CD4-positive, alpha-beta T cell treated with Interleukin-2 at 100 ng/mL for 4 hours (primary cell): Measurements from ENCODE around the gene CPLX1.
A peak's percentile ranks its signal among the peaks of the same experiment; 100 is the strongest.
"Not testable (repeated sequence)": the region's sequence is repeated elsewhere in the genome, so short reads cannot be mapped to it uniquely, and the experiment has no call there.

Source experiments
- DNase-seq: peaks from one replicate; pipeline ENCODE4 v3.0.0-alpha.2; 2020; ENCODE audit warnings: low spot score

CPLX1 gene

GRCh38 chr4:791898-792625 is 33.9 kb downstream of the CPLX1 start:
- DNase-seq, result peak; percentile 19

GRCh38 chr4:791252-791897 is 34.6 kb downstream of the CPLX1 start:
- no peak for DNase-seq

- no peak for DNase-seq
These were observed 35.5 kb downstream of the CPLX1 start for GRCh38 chr4:790466-790820.

GRCh38 chr4:789571-790465 is 36.1 kb downstream of the CPLX1 start:
- DNase-seq, result no peak

GRCh38 chr4:788636-789297 is 37.2 kb downstream of the CPLX1 start:
- no peak for DNase-seq

GRCh38 chr4:788006-788635 is 37.8 kb downstream of the CPLX1 start:
- no peak for DNase-seq

- DNase-seq, result no peak
These were observed 38.4 kb downstream of the CPLX1 start for GRCh38 chr4:787561-787981.

- no peak for DNase-seq
These were observed 39.0 kb downstream of the CPLX1 start for GRCh38 chr4:786861-787300.

GRCh38 chr4:786074-786741 is 39.7 kb downstream of the CPLX1 start:
- no peak for DNase-seq

GRCh38 chr4:785332-786073 is 40.4 kb downstream of the CPLX1 start:
- DNase-seq, result no peak

GRCh38 chr4:784401-785331 is 41.3 kb downstream of the CPLX1 start:
- no peak for DNase-seq

GRCh38 chr4:781493-782216 is 44.3 kb downstream of the CPLX1 start:
- DNase-seq, result peak; percentile 99

GRCh38 chr4:780716-781492 is 45.0 kb downstream of the CPLX1 start:
- no peak for DNase-seq

- DNase-seq, result not testable (repeated sequence)
These were observed 45.7 kb downstream of the CPLX1 start for GRCh38 chr4:780255-780654.

GRCh38 chr4:779555-779954 is 46.4 kb downstream of the CPLX1 start:
- no peak for DNase-seq

GRCh38 chr4:777520-778262 is 48.2 kb downstream of the CPLX1 start:
- DNase-seq, result no peak
